A549 (cell line): Measurements from ENCODE around the gene TTC8. TPM values are rescaled to one million over a fixed set of nuclear protein-coding genes. Genes with fewer than 3 reads are reported as not detected.

Experiments
- ATAC-seq, 2 experiments: fragments of 200-7000 bp in 1 of 2; fragments of >200 bp in 1 of 2; cut with Nextera tagmentation in 1 of 2; cut with Tn5 transposase in 1 of 2; 3 replicates each; pipeline versions ENCODE4 v1.8.0 to v1.9.1; 2018 to 2020; ENCODE audit warnings: mild to moderate bottlenecking in 1 of 2, moderate library complexity in 1 of 2
- CTCF ChIA-PET: fragments of 300-600 bp; sonication (Branson Sonifier 250); formaldehyde crosslinking; extraction: SDS; loops from one replicate; lab custom pipeline; 2021; ENCODE audit warnings: antibody characterized with exemption, inconsistent platforms; lab: Yijun Ruan, JAX
- POLR2A ChIA-PET: fragments of 350-600 bp; formaldehyde crosslinking; extraction: SDS; loops from one replicate; lab custom pipeline; 2021; ENCODE audit warnings: antibody characterized with exemption, inconsistent platforms; lab: Yijun Ruan, JAX
- DNase-seq, 2 experiments: peaks; one replicate each; pipeline versions ENCODE4 v3.0.0 to v3.0.0-alpha.2; 2011 to 2016; ENCODE audit warnings: low read depth in 1 of 2, low spot score in 1 of 2
- FAIRE-seq: peaks from 2 replicates; lab custom pipeline; 2011; peaks lifted over from hg19 to GRCh38; lab: Jason Lieb, UNC
- H3K27ac ChIP-seq, 2 experiments: fragments of >200 bp; sonication (Bioruptor Twin); formaldehyde crosslinking; 3 replicates each; pipeline ENCODE4 v1.5.1; 2016 to 2017
- H3K4me1 ChIP-seq: fragments of >200 bp; sonication (Bioruptor Twin); formaldehyde crosslinking; 3 replicates; pipeline ENCODE4 v1.6.1; 2016
- H3K4me2 ChIP-seq: fragments of >200 bp; sonication (Bioruptor Twin); formaldehyde crosslinking; 3 replicates; pipeline ENCODE4 v1.6.1; 2016
- H3K4me3 ChIP-seq: fragments of >200 bp; sonication (Bioruptor Twin); formaldehyde crosslinking; 3 replicates; pipeline ENCODE4 v1.5.1; 2016
- H3K9me3 ChIP-seq: fragments of >200 bp; sonication (Bioruptor Twin); formaldehyde crosslinking; 3 replicates; pipeline ENCODE4 v1.6.1; 2016
- BHLHE40 ChIP-seq: IDR thresholded peaks from 2 replicates; pipeline ENCODE4 v1.6.1; 2012; ENCODE audit warnings: low read depth, low read length, inconsistent platforms
- CBX2 ChIP-seq: fragments of 200-600 bp; sonication (generic); IDR thresholded peaks from 2 replicates; pipeline ENCODE4 v1.6.1; 2016; ENCODE audit warnings: low read depth, mild to moderate bottlenecking, borderline replicate concordance
- CBX8 ChIP-seq: fragments of 200-600 bp; sonication (generic); IDR thresholded peaks from 2 replicates; pipeline ENCODE4 v1.6.1; 2016
- CHD2 ChIP-seq: fragments of 150-350 bp; IDR thresholded peaks from 2 replicates; pipeline ENCODE4 v1.6.1; 2014; ENCODE audit warnings: low read length; ENCODE audit not compliant: partially characterized antibody
- EHF ChIP-seq: fragments of 250-450 bp; sonication (Bioruptor Pico); IDR thresholded peaks from 2 replicates; pipeline ENCODE4 v1.5.0; 2020; ENCODE audit warnings: mild to moderate bottlenecking
- ESRRA ChIP-seq: fragments of 150-350 bp; IDR thresholded peaks from 2 replicates; pipeline ENCODE4 v1.6.1; 2014; ENCODE audit warnings: mild to moderate bottlenecking, low read length, borderline replicate concordance
- FOSL2 ChIP-seq, 2 experiments: fragments of 450-650 bp in 1 of 2; fragments of >200 bp in 1 of 2; sonication (Bioruptor Twin) in 1 of 2; formaldehyde crosslinking; IDR thresholded peaks; 2 replicates each; pipeline versions ENCODE4 v1.5.0 to v1.6.1; 2016 to 2020; ENCODE audit warnings: mild to moderate bottlenecking in 1 of 2, moderate library complexity in 1 of 2
- HEYL ChIP-seq: fragments of 250-450 bp; sonication (Bioruptor Pico); IDR thresholded peaks from 2 replicates; pipeline ENCODE4 v1.8.0; 2021; ENCODE audit warnings: mild to moderate bottlenecking, moderate library complexity
- HOXB13 ChIP-seq: fragments of 250-450 bp; sonication (Bioruptor Pico); IDR thresholded peaks from 2 replicates; pipeline ENCODE4 v1.5.0; 2020; ENCODE audit warnings: low read depth, mild to moderate bottlenecking, moderate library complexity
- JUN ChIP-seq, 2 experiments: fragments of >200 bp; sonication (Bioruptor Twin); formaldehyde crosslinking; IDR thresholded peaks; 2 replicates in 1 of 2; 3 replicates in 1 of 2; pipeline ENCODE4 v1.6.1; 2016 to 2017
- KDM5A ChIP-seq: fragments of 200-600 bp; sonication (generic); IDR thresholded peaks from 2 replicates; pipeline ENCODE4 v1.6.1; 2016; ENCODE audit warnings: antibody characterized with exemption, mild to moderate bottlenecking
- MAFK ChIP-seq: fragments of 450-650 bp; IDR thresholded peaks from 2 replicates; pipeline ENCODE4 v1.6.1; 2014; ENCODE audit not compliant: partially characterized antibody
- NFE2L2 ChIP-seq: fragments of 150-350 bp; conservative IDR thresholded peaks from 2 replicates; pipeline ENCODE4 v1.6.1; 2014; ENCODE audit warnings: low read length
- NPAS2 ChIP-seq: fragments of 250-450 bp; sonication (Bioruptor Pico); IDR thresholded peaks from 2 replicates; pipeline ENCODE4 v1.8.0; 2022; ENCODE audit warnings: mild to moderate bottlenecking, moderate library complexity, borderline replicate concordance
- NR3C1 ChIP-seq: fragments of >200 bp; sonication (Bioruptor Twin); formaldehyde crosslinking; IDR thresholded peaks from 3 replicates; pipeline ENCODE4 v1.6.1; 2017
- PHF8 ChIP-seq: fragments of 200-600 bp; sonication (generic); IDR thresholded peaks from 2 replicates; pipeline ENCODE4 v1.6.1; 2016; ENCODE audit warnings: low read depth, mild to moderate bottlenecking, antibody characterized with exemption, moderate library complexity, borderline replicate concordance
- RNF2 ChIP-seq: fragments of 200-600 bp; sonication (generic); IDR thresholded peaks from 2 replicates; pipeline ENCODE4 v1.6.1; 2016; ENCODE audit warnings: low read depth, mild to moderate bottlenecking, antibody characterized with exemption, moderate library complexity, borderline replicate concordance
- SREBF2 ChIP-seq: fragments of 450-650 bp; IDR thresholded peaks from 2 replicates; pipeline ENCODE4 v1.6.1; 2014; ENCODE audit warnings: mild to moderate bottlenecking, moderate library complexity
- TFCP2L1 ChIP-seq: fragments of 250-450 bp; sonication (Bioruptor Pico); IDR thresholded peaks from 2 replicates; pipeline ENCODE4 v1.5.0; 2021; ENCODE audit warnings: mild to moderate bottlenecking
- ZC3H11A ChIP-seq: fragments of 450-650 bp; IDR thresholded peaks from 2 replicates; pipeline ENCODE4 v1.6.1; 2014; ENCODE audit warnings: antibody characterized with exemption, mild to moderate bottlenecking
- WGBS: methylation state at CpG from one replicate; pipeline ENCODE4 v1.1.6; 2017; ENCODE audit errors: missing lambda C conversion rate; 5-methylcytosine and 5-hydroxymethylcytosine counted together
- polyA plus RNA-seq, 4 experiments: library from polyadenylated mRNA; depleted of rRNA in 3 of 4; stranded (reverse); fragments of >200 nt; fragmentation: RNase III in 1 of 4; extraction: RNeasy Plus Mini Kit Qiagen cat#74134 plus additional on column Dnase treatment in 1 of 4; gene quantifications; 2 replicates in 3 of 4; 3 replicates in 1 of 4; pipeline ENCODE4 v1.2.3, GENCODE V29; 2011 to 2017
- TF ChIP-seq, protein P1 (sequence below): fragments of >200 bp; sonication (Bioruptor Twin); formaldehyde crosslinking; IDR thresholded peaks from 2 replicates; pipeline ENCODE4 v1.6.1; 2016
- TF ChIP-seq, protein P2 (sequence below): fragments of >200 bp; sonication (Bioruptor Twin); formaldehyde crosslinking; IDR thresholded peaks from 3 replicates; pipeline ENCODE4 v1.5.1; 2016
- TF ChIP-seq, protein P3 (sequence below): fragments of 200-600 bp; sonication (generic); IDR thresholded peaks from 2 replicates; pipeline ENCODE4 v1.6.1; 2016; ENCODE audit warnings: antibody characterized with exemption, mild to moderate bottlenecking, moderate library complexity

The TTC8 gene
- polyA plus RNA-seq, 2 of the 4 experiments (the other 2 are of a cell fraction), result 36.6 to 56.8 TPM

DNA sequence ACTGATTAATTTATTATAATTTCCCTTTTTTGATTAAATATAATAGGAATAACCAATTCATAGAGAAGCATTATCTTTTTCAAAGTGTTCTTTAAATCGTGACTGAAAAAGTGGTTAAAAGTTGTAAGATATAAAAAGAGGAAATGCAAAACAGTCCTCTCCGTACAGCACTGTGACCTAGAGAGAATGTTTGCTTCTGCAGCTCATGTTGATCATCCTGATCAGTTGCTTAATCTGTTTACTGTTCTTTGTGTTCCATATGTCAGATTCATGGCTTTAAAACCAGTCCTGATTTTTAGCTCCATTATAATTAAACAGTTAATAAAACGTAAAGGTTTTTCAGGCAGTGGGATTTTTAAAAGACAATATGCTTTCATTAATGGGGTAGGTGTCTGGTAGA is 4.7 kb downstream of the TTC8 start:
- H3K4me2 ChIP-seq, result peak overlapping the region; percentile 10; the same call in 1 of the 3 replicates
- WGBS, result 66% methylated on average over 3 of the region's 3 CpGs
- POLR2A ChIA-PET, result no interaction called here
- TF ChIP-seq TFCP2L1 (CRISPR knock-in tag) (no peak), RNF2 (no peak), NR3C1 (no peak)
- TF ChIP-seq, all 56 proteins: peak for 0
- Histone ChIP-seq H3K4me3 (no peak overlapping the region), H3K27ac (no peak overlapping the region), H3K4me1 (peaks cover 44% of the 10 kb centered on the region), H3K9me3 (no peaks in the 10 kb centered on the region)
- CTCF ChIA-PET, result interaction anchor here (1.2 kb wide), 1 partner anchor 118 kb away, joined by 3 read pairs; no protein-coding TSS in a partner anchor
- ATAC-seq (no peak), FAIRE-seq (no peak), DNase-seq (no peak)

DNA sequence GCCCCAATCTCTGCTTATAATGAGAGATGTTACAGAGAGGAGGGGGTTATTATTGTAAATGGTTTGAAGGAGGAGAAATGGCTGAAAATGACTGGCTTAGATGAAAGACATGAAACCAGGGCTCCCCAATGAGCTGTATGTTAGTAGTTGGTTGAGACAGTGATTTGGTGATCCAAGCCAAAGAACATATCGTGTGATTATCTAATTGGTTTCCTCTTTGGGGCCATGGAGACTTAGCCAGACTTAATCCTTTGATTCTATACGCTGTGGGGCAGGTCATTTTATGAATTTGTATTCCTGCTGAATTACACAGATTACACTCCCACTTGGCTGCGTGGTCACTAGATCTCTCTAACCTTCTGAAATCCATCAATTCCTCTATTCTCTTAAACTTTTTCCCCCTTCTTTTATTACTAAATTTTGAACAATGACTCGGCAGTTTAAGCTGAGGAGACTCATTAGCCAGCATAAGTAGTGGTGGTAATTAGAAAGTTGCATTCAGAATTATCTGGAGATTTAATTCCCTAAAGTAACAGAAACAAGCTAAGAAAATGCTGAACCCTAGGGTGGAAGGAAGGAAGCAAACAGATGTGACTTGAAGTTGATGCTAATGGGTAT is 5.3 kb downstream of the TTC8 start:
- Histone ChIP-seq H3K4me1 (peaks cover 49% of the 10 kb centered on the region), H3K9me3 (no peaks in the 10 kb centered on the region), H3K4me3 (no peak overlapping the region), H3K27ac (peak overlapping the region; percentile 19 to 67; a peak in 4 of 6 replicates), H3K4me2 (0 out of 3 replicates have a peak overlapping the region, but pooled peaks have one; percentile 6)
- DNase-seq, result no peak
- ChIA-PET POLR2A (no interaction called here), CTCF (interaction anchor here (0.7 to 1.4 kb wide), 6 partner anchors 8 to 197 kb away, joined by 3 to 4 read pairs (median 3); partner anchors contain the start of gene EML5)
- WGBS, result 91% methylated on average over 4 of the region's 4 CpGs
- TF ChIP-seq CHD2 (no peak), NFE2L2 (peak; percentile 77), PHF8 (no peak), FOSL2 (IDR thresholded peaks at IDR 0.05) (no peak), FOSL2 (CRISPR knock-in tag; IDR thresholded peaks at IDR 0.05) (no peak), ZC3H11A (no peak), MAFK (peak; percentile 85), CBX2 (no peak)
- no peak for ATAC-seq
- FAIRE-seq, result no peak

DNA sequence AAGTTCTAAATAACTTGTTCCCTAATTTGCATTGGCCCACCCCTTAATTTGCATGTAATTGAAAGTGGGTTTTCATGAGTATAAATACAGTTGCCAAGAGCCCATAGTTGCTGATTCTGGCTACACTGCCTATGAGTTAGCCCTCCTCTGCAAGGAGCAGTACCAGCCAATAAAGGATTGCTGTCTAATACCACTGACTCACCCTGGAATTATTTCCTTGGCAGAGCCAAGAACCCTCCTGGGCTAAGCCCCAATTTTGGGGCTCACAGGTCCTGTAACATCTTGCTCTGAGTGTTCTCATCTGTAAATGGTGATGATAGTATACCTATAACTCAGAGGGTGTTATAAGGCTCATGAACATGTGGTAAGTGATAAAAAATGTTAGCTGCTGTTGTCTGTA is 6.8 kb downstream of the TTC8 start:
- H3K27ac ChIP-seq, result peak overlapping the region in 1 of 2 experiments; percentile 67; a peak in 1 of 6 replicates
- ChIA-PET CTCF (no interaction called here), POLR2A (no interaction called here)
- ATAC-seq, result peak; percentile 71 to 76; a peak in 4 of 6 replicates
- no peak overlapping the region for H3K4me3 ChIP-seq
- no peak for DNase-seq
- peaks cover 55% of the 10 kb centered on the region for H3K4me1 ChIP-seq
- no peak for TF ChIP-seq EHF (CRISPR knock-in tag)
- TF ChIP-seq, protein P1, sequence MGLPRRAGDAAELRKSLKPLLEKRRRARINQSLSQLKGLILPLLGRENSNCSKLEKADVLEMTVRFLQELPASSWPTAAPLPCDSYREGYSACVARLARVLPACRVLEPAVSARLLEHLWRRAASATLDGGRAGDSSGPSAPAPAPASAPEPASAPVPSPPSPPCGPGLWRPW, result no peak
- no peak for TF ChIP-seq CBX8
- no peak for TF ChIP-seq BHLHE40
- TF ChIP-seq NPAS2 (CRISPR knock-in tag), result no peak
- TF ChIP-seq ESRRA, result no peak
- no peak for TF ChIP-seq SREBF2
- no peak for TF ChIP-seq ZC3H11A
- no peak for TF ChIP-seq FOSL2 (IDR thresholded peaks at IDR 0.05)
- no peak for TF ChIP-seq FOSL2 (CRISPR knock-in tag; IDR thresholded peaks at IDR 0.05)
- TF ChIP-seq JUN (IDR thresholded peaks at IDR 0.05), result no peak
- TF ChIP-seq, protein P2, sequence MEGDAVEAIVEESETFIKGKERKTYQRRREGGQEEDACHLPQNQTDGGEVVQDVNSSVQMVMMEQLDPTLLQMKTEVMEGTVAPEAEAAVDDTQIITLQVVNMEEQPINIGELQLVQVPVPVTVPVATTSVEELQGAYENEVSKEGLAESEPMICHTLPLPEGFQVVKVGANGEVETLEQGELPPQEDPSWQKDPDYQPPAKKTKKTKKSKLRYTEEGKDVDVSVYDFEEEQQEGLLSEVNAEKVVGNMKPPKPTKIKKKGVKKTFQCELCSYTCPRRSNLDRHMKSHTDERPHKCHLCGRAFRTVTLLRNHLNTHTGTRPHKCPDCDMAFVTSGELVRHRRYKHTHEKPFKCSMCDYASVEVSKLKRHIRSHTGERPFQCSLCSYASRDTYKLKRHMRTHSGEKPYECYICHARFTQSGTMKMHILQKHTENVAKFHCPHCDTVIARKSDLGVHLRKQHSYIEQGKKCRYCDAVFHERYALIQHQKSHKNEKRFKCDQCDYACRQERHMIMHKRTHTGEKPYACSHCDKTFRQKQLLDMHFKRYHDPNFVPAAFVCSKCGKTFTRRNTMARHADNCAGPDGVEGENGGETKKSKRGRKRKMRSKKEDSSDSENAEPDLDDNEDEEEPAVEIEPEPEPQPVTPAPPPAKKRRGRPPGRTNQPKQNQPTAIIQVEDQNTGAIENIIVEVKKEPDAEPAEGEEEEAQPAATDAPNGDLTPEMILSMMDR, result no peak
- TF ChIP-seq, protein P3, sequence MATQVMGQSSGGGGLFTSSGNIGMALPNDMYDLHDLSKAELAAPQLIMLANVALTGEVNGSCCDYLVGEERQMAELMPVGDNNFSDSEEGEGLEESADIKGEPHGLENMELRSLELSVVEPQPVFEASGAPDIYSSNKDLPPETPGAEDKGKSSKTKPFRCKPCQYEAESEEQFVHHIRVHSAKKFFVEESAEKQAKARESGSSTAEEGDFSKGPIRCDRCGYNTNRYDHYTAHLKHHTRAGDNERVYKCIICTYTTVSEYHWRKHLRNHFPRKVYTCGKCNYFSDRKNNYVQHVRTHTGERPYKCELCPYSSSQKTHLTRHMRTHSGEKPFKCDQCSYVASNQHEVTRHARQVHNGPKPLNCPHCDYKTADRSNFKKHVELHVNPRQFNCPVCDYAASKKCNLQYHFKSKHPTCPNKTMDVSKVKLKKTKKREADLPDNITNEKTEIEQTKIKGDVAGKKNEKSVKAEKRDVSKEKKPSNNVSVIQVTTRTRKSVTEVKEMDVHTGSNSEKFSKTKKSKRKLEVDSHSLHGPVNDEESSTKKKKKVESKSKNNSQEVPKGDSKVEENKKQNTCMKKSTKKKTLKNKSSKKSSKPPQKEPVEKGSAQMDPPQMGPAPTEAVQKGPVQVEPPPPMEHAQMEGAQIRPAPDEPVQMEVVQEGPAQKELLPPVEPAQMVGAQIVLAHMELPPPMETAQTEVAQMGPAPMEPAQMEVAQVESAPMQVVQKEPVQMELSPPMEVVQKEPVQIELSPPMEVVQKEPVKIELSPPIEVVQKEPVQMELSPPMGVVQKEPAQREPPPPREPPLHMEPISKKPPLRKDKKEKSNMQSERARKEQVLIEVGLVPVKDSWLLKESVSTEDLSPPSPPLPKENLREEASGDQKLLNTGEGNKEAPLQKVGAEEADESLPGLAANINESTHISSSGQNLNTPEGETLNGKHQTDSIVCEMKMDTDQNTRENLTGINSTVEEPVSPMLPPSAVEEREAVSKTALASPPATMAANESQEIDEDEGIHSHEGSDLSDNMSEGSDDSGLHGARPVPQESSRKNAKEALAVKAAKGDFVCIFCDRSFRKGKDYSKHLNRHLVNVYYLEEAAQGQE, result no peak
- TF ChIP-seq HEYL (CRISPR knock-in tag), result no peak
- TF ChIP-seq HOXB13 (CRISPR knock-in tag), result no peak
- TF ChIP-seq KDM5A, result no peak
- no peaks in the 10 kb centered on the region for H3K9me3 ChIP-seq
- peak overlapping the region; percentile 33 for H3K4me2 ChIP-seq
- FAIRE-seq, result no peak
